Psoas muscle (tissue), 8 donors: Measurements from ENCODE around the gene UPP1. TPM values are rescaled to one million over a fixed set of nuclear protein-coding genes. Genes with fewer than 3 reads are reported as not detected.

Experiments
- ATAC-seq, 4 donors: fragments of 200-7000 bp; cut with Tn5 transposase; one replicate each; pipeline ENCODE4 v1.9.1; 2020; ENCODE audit warnings: moderate library complexity in 3 of 4, mild to moderate bottlenecking in 2 of 4
- DNase-seq, 2 donors: peaks; one replicate each; pipeline ENCODE4 v3.0.0-alpha.2; 2020
- H3K27ac ChIP-seq: fragments of 200-600 bp; one replicate; pipeline ENCODE4 v1.8.0; 2022
- H3K27me3 ChIP-seq, 3 donors: fragments of 200-600 bp in 1 of 3; one replicate each; pipeline versions ENCODE4 v1.6.1 to v1.8.0; 2013 to 2022; ENCODE audit warnings: low read length in 2 of 3, mild to moderate bottlenecking in 2 of 3, moderate library complexity in 1 of 3; ENCODE audit not compliant: insufficient read depth in 3 of 3
- H3K36me3 ChIP-seq, 2 donors: fragments of 200-600 bp in 1 of 2; one replicate each; pipeline versions ENCODE4 v1.6.1 to v1.8.0; 2013 to 2022; ENCODE audit warnings: low read depth in 1 of 2, mild to moderate bottlenecking in 1 of 2, moderate library complexity in 1 of 2; ENCODE audit not compliant: insufficient read depth in 1 of 2
- H3K4me1 ChIP-seq: fragments of 200-600 bp; one replicate; pipeline ENCODE4 v1.8.0; 2022
- H3K4me3 ChIP-seq: fragments of 200-600 bp; one replicate; pipeline ENCODE4 v1.8.0; 2022; ENCODE audit warnings: mild to moderate bottlenecking
- H3K9me3 ChIP-seq: fragments of 200-600 bp; one replicate; pipeline ENCODE4 v1.8.0; 2022
- WGBS, 3 donors: extraction: QIAGEN DNeasy Blood & Tissue Kit; methylation state at CpG; one replicate each; pipeline versions ENCODE4 v1.1.6 to v1.1.7; 2013; 5-methylcytosine and 5-hydroxymethylcytosine counted together
- intact Hi-C, 2 donors: fragments of 100-400 bp; cut with DNase I; formaldehyde crosslinking; loops; one replicate each; pipeline versions ENCODE4 v1.11.0 to v1.14.2; 2022
- polyA plus RNA-seq, 3 donors: library from polyadenylated mRNA; stranded (reverse); fragments of 200-250 nt; gene quantifications; one replicate each; pipeline ENCODE4 v1.2.3, GENCODE V29; 2013
- total RNA-seq, 4 donors: library from RNA; stranded (reverse); fragmentation: NEBNext Ultra II Directional in 2 of 4; extraction: Animal tissue kit (Norgen Biotek cat#: 25700) in 2 of 4; gene quantifications; one replicate each; pipeline versions ENCODE4 v1.2.1 to v1.2.4, GENCODE V29; 2021 to 2023
- TF ChIP-seq, protein P1 (sequence below): fragments of 200-600 bp; IDR thresholded peaks from one replicate; pipeline ENCODE4 v1.8.0; 2022; ENCODE audit warnings: antibody characterized with exemption
- donor health status: healthy with polysubstance abuse.
- donor health status: DM: no; HTN: no; CAD: no; lungs with moderate emphysema.
- donor health status: Bipolar disorder and iron deficiency.
- donor health status: healthy.
- donor health status: DM: yes; HTN: yes; CAD: no.
- donor health status: DM: no; HTN: no; CAD: no.
- donor health status: DM: no; HTN: no; CAD: no.
- donor health status: DM: yes; HTN: yes; CAD: no.

The UPP1 gene
- total and polyA plus RNA-seq, 7 donors, result 7.5 to 250 (median 11.9) TPM

DNA sequence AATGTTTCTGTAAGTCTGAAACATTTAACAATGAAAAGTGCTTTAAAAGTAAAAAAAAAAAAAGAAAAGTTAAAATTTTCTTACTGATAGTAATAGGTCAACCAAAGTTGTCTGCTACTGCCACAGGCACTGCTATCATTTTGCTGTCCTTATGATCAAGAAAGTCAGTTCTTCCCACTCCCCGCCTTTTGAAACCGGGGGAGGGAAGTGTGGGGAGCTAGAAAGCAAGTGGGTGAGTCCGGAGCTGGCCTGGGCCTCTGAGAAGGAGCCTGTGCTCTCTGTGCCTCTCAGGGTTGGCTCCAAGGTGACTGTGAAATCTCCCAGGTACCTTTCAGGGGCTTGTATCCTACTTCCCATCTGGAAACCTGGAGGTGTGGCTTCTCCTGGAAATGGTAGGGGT, 46.4 kb upstream of the UPP1 start:
- Histone ChIP-seq H3K27me3 (peaks cover 0 to 4% (median 0%) of the 10 kb centered on the region in 3 donors), H3K27ac (no peak overlapping the region), H3K36me3 (no peaks in the 10 kb centered on the region), H3K4me1 (no peaks in the 10 kb centered on the region), H3K4me3 (no peak overlapping the region), H3K9me3 (no peaks in the 10 kb centered on the region)
- ATAC-seq, result no peak
- WGBS, 3 donors, result 50 to 75% (median 57%) methylated on average over 3 of the region's 3 CpGs
- TF ChIP-seq, protein P1, sequence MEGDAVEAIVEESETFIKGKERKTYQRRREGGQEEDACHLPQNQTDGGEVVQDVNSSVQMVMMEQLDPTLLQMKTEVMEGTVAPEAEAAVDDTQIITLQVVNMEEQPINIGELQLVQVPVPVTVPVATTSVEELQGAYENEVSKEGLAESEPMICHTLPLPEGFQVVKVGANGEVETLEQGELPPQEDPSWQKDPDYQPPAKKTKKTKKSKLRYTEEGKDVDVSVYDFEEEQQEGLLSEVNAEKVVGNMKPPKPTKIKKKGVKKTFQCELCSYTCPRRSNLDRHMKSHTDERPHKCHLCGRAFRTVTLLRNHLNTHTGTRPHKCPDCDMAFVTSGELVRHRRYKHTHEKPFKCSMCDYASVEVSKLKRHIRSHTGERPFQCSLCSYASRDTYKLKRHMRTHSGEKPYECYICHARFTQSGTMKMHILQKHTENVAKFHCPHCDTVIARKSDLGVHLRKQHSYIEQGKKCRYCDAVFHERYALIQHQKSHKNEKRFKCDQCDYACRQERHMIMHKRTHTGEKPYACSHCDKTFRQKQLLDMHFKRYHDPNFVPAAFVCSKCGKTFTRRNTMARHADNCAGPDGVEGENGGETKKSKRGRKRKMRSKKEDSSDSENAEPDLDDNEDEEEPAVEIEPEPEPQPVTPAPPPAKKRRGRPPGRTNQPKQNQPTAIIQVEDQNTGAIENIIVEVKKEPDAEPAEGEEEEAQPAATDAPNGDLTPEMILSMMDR, result no peak
- intact Hi-C loops, result no loop called here
- no peak for DNase-seq

DNA sequence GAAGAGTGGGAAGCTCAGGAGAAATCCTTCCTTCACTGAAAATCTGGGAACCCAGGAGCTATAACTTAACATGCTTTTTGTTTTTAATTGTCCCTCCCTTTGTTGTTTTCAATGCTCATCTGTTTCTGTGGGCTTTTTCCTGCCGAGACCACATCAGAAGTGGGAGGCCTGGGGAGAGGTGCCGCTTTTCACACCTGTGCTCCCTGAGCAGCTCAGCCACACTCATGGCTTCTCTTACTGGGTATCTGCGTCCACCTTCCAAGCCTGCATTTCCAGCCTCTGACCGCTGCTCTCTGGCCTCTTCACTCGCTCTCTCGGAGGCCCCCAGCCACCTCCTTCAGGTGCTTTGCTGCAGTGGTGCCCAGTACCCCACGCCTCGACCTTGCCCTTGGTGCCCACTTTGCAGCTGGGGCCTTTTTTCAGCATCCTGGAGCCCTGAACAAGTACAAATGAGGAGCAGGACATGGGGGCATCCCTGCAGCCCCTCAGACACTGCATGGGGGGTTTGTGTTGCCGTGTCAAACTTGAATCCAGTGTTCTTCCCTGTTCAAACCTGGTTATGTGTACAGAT, 43.8 kb upstream of the UPP1 start:
- TF ChIP-seq, protein P1, result no peak
- 65 to 75% (median 71%) methylated on average over 9 of the region's 9 CpGs for WGBS, 3 donors

DNA sequence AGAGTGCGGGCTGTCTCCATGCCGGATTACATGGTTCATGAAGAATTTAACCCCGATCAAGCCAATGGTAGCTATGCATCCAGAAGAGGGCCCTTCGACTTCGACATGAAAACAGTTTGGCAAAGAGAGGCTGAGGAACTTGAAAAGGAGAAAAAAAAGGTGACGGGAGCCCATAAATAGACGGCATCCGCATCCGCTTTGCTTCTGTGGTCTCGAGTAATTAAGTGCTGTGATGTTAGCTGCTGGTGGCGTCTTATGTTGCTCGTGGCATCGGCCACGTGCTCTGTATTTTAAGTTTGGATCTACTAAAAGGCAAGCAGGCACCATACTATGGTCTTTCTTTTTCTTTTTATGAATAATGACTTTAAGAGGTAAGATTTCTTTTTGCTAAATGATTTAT, 42.6 kb upstream of the UPP1 start:
- TF ChIP-seq, protein P1, result no peak
- no peak overlapping the region for H3K4me3 ChIP-seq
- intact Hi-C loops, result no loop called here
- 29 to 32% (median 31%) methylated on average over 14 of the region's 14 CpGs for whole genome bisulfite sequencing, 3 donors
- H3K9me3 ChIP-seq, result no peaks in the 10 kb centered on the region
- ATAC-seq (no peak), DNase-seq (no peak)
- peaks cover 0 to 4% (median 0%) of the 10 kb centered on the region in 3 donors for H3K27me3 ChIP-seq
- no peaks in the 10 kb centered on the region for H3K4me1 ChIP-seq
- H3K36me3 ChIP-seq, result no peaks in the 10 kb centered on the region
- H3K27ac ChIP-seq, result no peak overlapping the region

More for the DNA sequence above, 43.8 kb upstream of the UPP1 start:
- H3K4me3 ChIP-seq, result no peak overlapping the region
- H3K9me3 ChIP-seq, result no peaks in the 10 kb centered on the region
- DNase-seq (no peak), ATAC-seq (no peak)
- H3K27me3 ChIP-seq, result peaks cover 0 to 4% (median 0%) of the 10 kb centered on the region in 3 donors
- H3K27ac ChIP-seq, result no peak overlapping the region
- H3K36me3 ChIP-seq, result no peaks in the 10 kb centered on the region
- intact Hi-C loops, result no loop called here
- no peaks in the 10 kb centered on the region for H3K4me1 ChIP-seq

DNA sequence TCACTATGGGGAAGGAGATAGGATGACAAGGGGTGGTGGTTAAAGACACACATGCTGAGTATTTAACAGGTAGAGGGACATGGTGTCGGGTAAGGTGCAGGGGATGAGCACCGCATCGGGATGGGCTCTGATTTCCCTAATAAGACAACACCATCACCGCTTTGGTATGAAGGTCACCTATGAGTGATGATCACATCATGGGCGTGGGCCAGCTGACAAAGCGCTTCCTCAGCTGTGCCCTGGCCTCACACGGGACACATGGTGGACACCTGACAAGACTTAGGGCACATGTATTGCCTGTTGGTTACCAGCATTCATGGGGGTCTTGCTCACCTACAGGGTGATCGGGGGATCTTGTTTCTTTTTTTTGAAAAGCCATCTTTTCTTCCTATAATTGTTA, 41.0 kb upstream of the UPP1 start:
- H3K27ac ChIP-seq, result no peak overlapping the region
- H3K36me3 ChIP-seq, result no peaks in the 10 kb centered on the region
- TF ChIP-seq, protein P1, result no peak
- intact Hi-C loops, result no loop called here
- no peaks in the 10 kb centered on the region for H3K4me1 ChIP-seq
- ATAC-seq, result peak in 1 of 4 donors; percentile 56
- DNase-seq, result no peak
- peaks cover 0 to 4% (median 0%) of the 10 kb centered on the region in 3 donors for H3K27me3 ChIP-seq
- WGBS, 3 donors, result 81 to 83% (median 82%) methylated on average over 8 of the region's 8 CpGs
- H3K9me3 ChIP-seq, result no peaks in the 10 kb centered on the region
- no peak overlapping the region for H3K4me3 ChIP-seq

DNA sequence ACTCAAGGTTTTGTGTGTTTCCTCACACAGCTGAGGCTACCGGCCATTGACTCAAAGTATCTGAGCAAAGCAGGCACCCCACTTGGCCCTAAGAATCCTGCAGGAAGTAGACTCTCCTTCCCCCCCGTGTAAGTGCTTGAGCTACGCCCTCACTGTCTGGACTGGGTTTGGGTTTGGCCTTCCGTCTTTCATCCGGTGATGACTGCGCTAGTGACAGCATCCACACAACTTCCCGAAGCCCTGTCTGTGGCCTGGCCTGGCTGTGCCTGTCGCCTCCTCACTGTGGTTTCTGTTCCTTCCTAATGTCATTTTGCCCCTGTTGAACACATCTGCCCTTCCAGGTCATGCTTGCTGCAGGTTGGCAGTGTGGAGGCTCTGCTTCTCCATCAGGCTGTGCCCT, 39.2 kb upstream of the UPP1 start:
- Histone ChIP-seq H3K27me3 (peaks cover 0 to 4% (median 0%) of the 10 kb centered on the region in 3 donors), H3K27ac (no peak overlapping the region), H3K9me3 (no peaks in the 10 kb centered on the region), H3K4me3 (no peak overlapping the region), H3K36me3 (no peaks in the 10 kb centered on the region), H3K4me1 (no peaks in the 10 kb centered on the region)
- TF ChIP-seq, protein P1, result no peak
- 80 to 82% (median 81%) methylated on average over 8 of the region's 8 CpGs for WGBS, 3 donors
- DNase-seq, result no peak
- no peak for ATAC-seq
- intact Hi-C loops, result no loop called here
